Mesendoderm (in vitro differentiated cells): ENCODE measurements around the gene HPS1.

Experiments used
- DNase-seq: peaks from one replicate; pipeline ENCODE4 v3.0.0; 2013
- H2AK5ac ChIP-seq: 2 replicates; pipeline ENCODE4 v1.6.1; 2013; ENCODE audit warnings: low read length, inconsistent platforms
- H2BK120ac ChIP-seq: 2 replicates; pipeline ENCODE4 v1.6.1; 2013; ENCODE audit warnings: low read depth, mild to moderate bottlenecking, low read length, moderate library complexity, mixed read lengths
- H2BK15ac ChIP-seq: replicated peaks from 2 replicates; pipeline ENCODE4 v1.6.1; 2013; ENCODE audit warnings: low read depth, mild to moderate bottlenecking, moderate library complexity
- H2BK5ac ChIP-seq: 2 replicates; pipeline ENCODE4 v1.6.1; 2013; ENCODE audit warnings: low read length, inconsistent platforms
- H3K18ac ChIP-seq: 2 replicates; pipeline ENCODE4 v1.6.1; 2013; ENCODE audit warnings: mild to moderate bottlenecking, low read length, mixed read lengths
- H3K23ac ChIP-seq: one replicate; pipeline ENCODE4 v1.6.1; 2013; ENCODE audit warnings: low read length
- H3K27ac ChIP-seq: 2 replicates; pipeline ENCODE4 v1.5.1; 2013; ENCODE audit warnings: low read depth, mild to moderate bottlenecking, inconsistent platforms, low read length, moderate library complexity
- H3K27me3 ChIP-seq: 2 replicates; pipeline ENCODE4 v1.6.1; 2013; ENCODE audit warnings: low read length, control low read depth, mild to moderate bottlenecking, inconsistent platforms; ENCODE audit not compliant: insufficient read depth, poor library complexity
- H3K36me3 ChIP-seq: 2 replicates; pipeline ENCODE4 v1.6.1; 2013; ENCODE audit warnings: low read length, inconsistent platforms; ENCODE audit not compliant: control insufficient read depth, insufficient read depth
- H3K4ac ChIP-seq: one replicate; pipeline ENCODE4 v1.6.1; 2013; ENCODE audit warnings: low read depth, mild to moderate bottlenecking, low read length, moderate library complexity
- H3K4me1 ChIP-seq: 2 replicates; pipeline ENCODE4 v1.6.1; 2013; ENCODE audit warnings: low read depth, low read length, inconsistent platforms; ENCODE audit not compliant: control insufficient read depth
- H3K4me2 ChIP-seq: 2 replicates; pipeline ENCODE4 v1.6.1; 2013; ENCODE audit warnings: low read length
- H3K4me3 ChIP-seq: 2 replicates; pipeline ENCODE4 v1.5.1; 2013; ENCODE audit warnings: mild to moderate bottlenecking, low read length
- H3K56ac ChIP-seq: one replicate; pipeline ENCODE4 v1.6.1; 2013; ENCODE audit warnings: low read length
- H3K79me1 ChIP-seq: 2 replicates; pipeline ENCODE4 v1.6.1; 2013; ENCODE audit warnings: low read length, inconsistent platforms
- H3K79me2 ChIP-seq: 2 replicates; pipeline ENCODE4 v1.6.1; 2013; ENCODE audit warnings: mild to moderate bottlenecking, low read length; ENCODE audit not compliant: control insufficient read depth, insufficient read depth
- H3K9ac ChIP-seq: 2 replicates; pipeline ENCODE4 v1.6.1; 2013; ENCODE audit warnings: low read length, inconsistent platforms
- H4K5ac ChIP-seq: one replicate; pipeline ENCODE4 v1.6.1; 2013; ENCODE audit warnings: low read length
- H4K8ac ChIP-seq: one replicate; pipeline ENCODE4 v1.6.1; 2013; ENCODE audit warnings: low read depth, mild to moderate bottlenecking, control low read depth, low read length, moderate library complexity
- WGBS: extraction: QIAGEN DNeasy Blood & Tissue Kit; methylation state at CpG from one replicate; pipeline ENCODE4 v1.1.7; 2013; ENCODE audit warnings: low lambda C conversion rate, missing lambda C conversion rate; ENCODE audit not compliant: insufficient coverage; ENCODE audit errors: extremely low coverage; 5-methylcytosine and 5-hydroxymethylcytosine counted together

The HPS1 gene

DNA sequence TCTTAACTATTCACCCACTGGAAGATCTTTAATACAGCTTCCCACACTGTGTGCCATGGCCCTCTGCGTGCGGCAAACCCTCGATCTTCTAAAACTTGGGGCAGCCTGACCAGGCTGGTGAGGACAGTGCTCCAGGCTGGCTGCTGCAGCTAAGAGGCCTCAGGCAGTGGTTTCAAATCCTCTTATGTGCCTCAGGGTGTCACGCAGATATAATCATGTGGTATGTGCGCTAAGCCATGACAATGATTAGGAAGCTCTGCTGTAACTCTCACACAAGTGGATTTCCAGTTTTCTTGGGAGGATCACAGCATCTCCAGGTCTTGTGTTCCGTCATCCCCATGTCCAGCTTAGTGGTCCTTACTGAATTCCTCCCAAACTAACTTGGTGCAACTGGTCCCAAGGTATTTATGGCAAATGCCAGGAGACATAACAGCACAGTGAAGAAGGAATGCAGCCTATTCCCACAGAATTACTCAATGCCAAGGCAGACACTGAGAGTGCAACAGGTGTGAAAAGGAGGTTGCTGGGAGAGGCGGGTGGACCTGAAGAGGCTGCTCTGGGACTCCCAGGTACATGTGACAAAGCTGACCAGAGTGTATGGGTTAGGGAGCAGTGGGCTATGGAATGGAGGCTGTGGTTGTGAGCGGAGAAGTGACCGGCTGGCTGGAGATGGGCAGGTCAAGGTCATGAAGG lies 2.3 kb downstream of the HPS1 start:
- H3K4me1 ChIP-seq: no peaks in the 10 kb centered on the region
- no CpG with 5 or more reads among the region's 9 CpGs for WGBS
- no peak for DNase-seq

DNA sequence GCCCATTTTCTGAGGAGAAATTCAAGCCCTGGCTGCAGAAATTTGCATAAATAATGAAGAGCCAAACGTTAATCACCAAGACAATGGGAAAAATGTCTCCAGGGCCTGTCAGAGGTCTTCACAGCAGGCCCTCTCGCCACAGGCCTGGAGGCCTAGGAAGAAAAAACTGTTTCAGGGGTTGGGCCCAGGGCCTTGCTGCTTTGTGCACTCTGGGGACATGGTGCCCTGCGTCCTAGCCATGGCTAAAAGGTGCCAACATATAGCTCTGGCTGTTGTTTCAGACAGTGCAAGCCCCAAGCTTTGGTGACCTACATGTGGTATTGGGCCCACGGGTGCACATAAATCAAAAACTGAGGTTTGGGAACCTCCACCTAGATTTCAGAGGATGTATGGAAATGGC lies 8.0 kb downstream of the HPS1 start:
- no peak overlapping the region for H4K8ac ChIP-seq
- H3K18ac ChIP-seq: no peak overlapping the region
- H3K4me1 ChIP-seq: no peaks in the 10 kb centered on the region
- no peak overlapping the region for H2BK5ac ChIP-seq
- H4K5ac ChIP-seq: no peak overlapping the region
- H3K79me1 ChIP-seq: no peaks in the 10 kb centered on the region
- H2BK120ac ChIP-seq: no peak overlapping the region
- H3K4me2 ChIP-seq: no peak overlapping the region
- H3K27me3 ChIP-seq: no peaks in the 10 kb centered on the region
- H3K36me3 ChIP-seq: peaks cover 5% of the 10 kb centered on the region
- peak; percentile 23 for DNase-seq
- H3K4me3 ChIP-seq: no peak overlapping the region
- no peak overlapping the region for H2AK5ac ChIP-seq
- H3K79me2 ChIP-seq: no peaks in the 10 kb centered on the region
- no peak overlapping the region for H3K4ac ChIP-seq
- H3K56ac ChIP-seq: no peak overlapping the region
- H3K23ac ChIP-seq: no peak overlapping the region
- H2BK15ac ChIP-seq: no peak overlapping the region
- WGBS: no CpG with 5 or more reads among the region's 4 CpGs
- no peak overlapping the region for H3K9ac ChIP-seq
- no peak overlapping the region for H3K27ac ChIP-seq

More for the DNA sequence above, 2.3 kb downstream of the HPS1 start:
- Histone ChIP-seq H2BK120ac (no peak overlapping the region), H3K4me3 (no peak overlapping the region), H2BK5ac (no peak overlapping the region), H3K79me2 (peaks cover 1% of the 10 kb centered on the region), H3K56ac (no peak overlapping the region), H3K4ac (no peak overlapping the region), H3K27me3 (no peaks in the 10 kb centered on the region), H3K27ac (no peak overlapping the region), H3K4me2 (no peak overlapping the region), H3K23ac (no peak overlapping the region), H4K5ac (no peak overlapping the region), H2AK5ac (no peak overlapping the region), H3K18ac (no peak overlapping the region), H3K9ac (no peak overlapping the region), H2BK15ac (no peak overlapping the region), H3K36me3 (no peaks in the 10 kb centered on the region), H4K8ac (no peak overlapping the region), H3K79me1 (peaks cover 7% of the 10 kb centered on the region)

DNA sequence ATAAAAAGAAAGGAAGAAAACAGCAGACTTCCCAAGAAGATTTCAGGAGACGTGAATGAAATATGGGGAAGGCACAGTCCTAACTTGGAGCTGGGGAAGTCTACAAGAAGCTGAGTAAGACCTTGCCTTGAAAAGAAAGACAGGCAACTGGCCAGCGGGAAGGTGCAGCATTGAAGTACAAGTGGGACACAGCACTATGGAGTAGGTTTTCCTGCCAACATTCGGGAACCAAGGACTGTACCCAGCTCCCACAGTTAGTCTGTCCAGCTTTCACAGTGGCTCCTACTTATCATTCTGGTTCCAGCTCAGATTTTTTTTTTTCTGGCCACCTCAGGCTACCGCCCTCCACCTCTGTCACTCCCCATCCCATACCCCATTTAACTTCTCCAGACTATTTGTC lies 10.0 kb downstream of the HPS1 start:
- no CpG with 5 or more reads among the region's 4 CpGs for WGBS
- Histone ChIP-seq H3K4me2 (no peak overlapping the region), H3K27ac (no peak overlapping the region), H2BK120ac (no peak overlapping the region), H3K9ac (no peak overlapping the region), H3K79me2 (no peaks in the 10 kb centered on the region), H3K18ac (no peak overlapping the region), H3K23ac (no peak overlapping the region), H3K27me3 (no peaks in the 10 kb centered on the region), H3K4ac (no peak overlapping the region), H3K79me1 (no peaks in the 10 kb centered on the region), H3K36me3 (peaks cover 5% of the 10 kb centered on the region), H2BK5ac (no peak overlapping the region), H4K5ac (no peak overlapping the region), H4K8ac (no peak overlapping the region), H3K4me3 (no peak overlapping the region), H2AK5ac (no peak overlapping the region), H2BK15ac (no peak overlapping the region), H3K56ac (no peak overlapping the region), H3K4me1 (no peaks in the 10 kb centered on the region)
- DNase-seq: no peak

DNA sequence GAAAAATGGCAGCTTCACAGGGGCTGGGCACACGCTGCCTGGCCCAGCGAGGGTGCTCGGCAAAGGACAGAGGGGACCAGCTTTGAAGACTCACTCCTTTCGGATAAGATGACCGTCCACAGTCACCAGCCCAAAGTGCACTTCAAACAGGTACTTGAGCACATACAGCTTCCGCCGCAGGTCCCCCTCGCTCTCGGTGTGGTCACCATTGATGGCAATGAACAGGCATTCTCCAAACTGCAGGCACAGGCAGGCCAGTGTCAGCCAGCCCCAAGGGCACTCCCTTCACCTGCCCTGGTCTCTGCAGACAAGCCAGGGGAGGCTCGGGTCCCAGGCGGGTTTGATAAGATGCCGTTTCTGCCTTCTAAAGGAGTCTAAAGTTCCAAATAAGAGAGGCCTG lies 11.6 kb downstream of the HPS1 start:
- H3K23ac ChIP-seq: no peak overlapping the region
- no peak overlapping the region for H2BK5ac ChIP-seq
- H3K36me3 ChIP-seq: peaks cover 8% of the 10 kb centered on the region
- no peaks in the 10 kb centered on the region for H3K79me1 ChIP-seq
- no peak overlapping the region for H3K56ac ChIP-seq
- no peak overlapping the region for H3K9ac ChIP-seq
- no peak overlapping the region for H3K4ac ChIP-seq
- H2AK5ac ChIP-seq: no peak overlapping the region
- no peaks in the 10 kb centered on the region for H3K79me2 ChIP-seq
- no peak overlapping the region for H4K5ac ChIP-seq
- H2BK15ac ChIP-seq: no peak overlapping the region
- no peak overlapping the region for H3K18ac ChIP-seq
- no peaks in the 10 kb centered on the region for H3K4me1 ChIP-seq
- no CpG with 5 or more reads among the region's 12 CpGs for WGBS
- H2BK120ac ChIP-seq: no peak overlapping the region
- H3K27ac ChIP-seq: no peak overlapping the region
- no peak overlapping the region for H4K8ac ChIP-seq
- no peak for DNase-seq
- H3K4me2 ChIP-seq: no peak overlapping the region
- H3K27me3 ChIP-seq: no peaks in the 10 kb centered on the region
- H3K4me3 ChIP-seq: no peak overlapping the region

DNA sequence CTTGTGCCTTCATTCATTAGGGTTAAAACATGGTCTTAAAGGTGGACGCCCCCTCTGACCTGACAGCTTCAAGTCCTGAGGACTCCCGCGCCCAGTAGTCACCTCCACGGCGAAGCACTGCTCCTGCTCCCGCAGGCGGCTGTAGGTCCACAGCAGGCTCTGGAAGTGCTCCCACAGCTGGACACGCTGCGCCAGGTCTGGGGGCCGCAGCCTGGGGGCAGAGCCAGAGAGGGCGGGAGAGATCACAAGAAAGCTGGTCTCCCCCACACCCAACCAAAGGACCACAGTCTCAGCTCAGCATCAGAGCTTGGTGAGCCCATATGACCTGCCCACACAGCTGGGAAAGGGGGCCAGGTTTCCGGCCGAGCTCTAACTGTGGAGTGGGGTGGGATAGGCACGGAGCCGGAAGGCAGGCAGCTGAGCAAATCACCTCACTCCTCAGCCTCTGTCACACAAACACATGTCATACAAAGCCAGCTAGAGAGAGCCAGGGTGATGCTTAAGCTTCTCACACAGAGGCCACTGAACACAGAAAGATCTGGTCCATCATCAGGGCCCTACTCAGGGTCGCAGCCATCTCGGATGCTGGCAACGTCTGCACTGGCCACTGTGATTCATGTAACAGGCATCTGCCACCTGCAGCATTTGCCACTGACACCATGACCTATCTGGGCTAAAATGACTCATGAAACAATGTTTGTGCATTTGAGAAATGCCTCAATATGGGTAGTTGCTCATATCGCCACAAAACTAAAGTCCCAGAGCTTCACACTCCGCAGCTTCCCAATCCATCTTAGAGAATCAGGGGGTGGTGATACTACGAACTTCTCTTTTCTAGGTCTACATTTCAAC lies 12.6 kb downstream of the HPS1 start:
- no peaks in the 10 kb centered on the region for H3K79me1 ChIP-seq
- no peak overlapping the region for H3K18ac ChIP-seq
- peaks cover 9% of the 10 kb centered on the region for H3K36me3 ChIP-seq
- H4K8ac ChIP-seq: no peak overlapping the region
- no peak overlapping the region for H2AK5ac ChIP-seq
- H3K79me2 ChIP-seq: no peaks in the 10 kb centered on the region
- no peak overlapping the region for H2BK15ac ChIP-seq
- no peak overlapping the region for H3K4me3 ChIP-seq
- no peak overlapping the region for H3K4ac ChIP-seq
- H3K27me3 ChIP-seq: no peaks in the 10 kb centered on the region
- no peak overlapping the region for H3K27ac ChIP-seq
- H3K9ac ChIP-seq: no peak overlapping the region
- no peak overlapping the region for H3K4me2 ChIP-seq
- H3K56ac ChIP-seq: no peak overlapping the region
- DNase-seq: no peak
- WGBS: no CpG with 5 or more reads among the region's 21 CpGs
- H4K5ac ChIP-seq: no peak overlapping the region
- H2BK120ac ChIP-seq: no peak overlapping the region
- no peak overlapping the region for H3K23ac ChIP-seq
- no peaks in the 10 kb centered on the region for H3K4me1 ChIP-seq
- H2BK5ac ChIP-seq: no peak overlapping the region
